Epidermal melanocyte (primary cell): Measurements from ENCODE around the gene IL6ST.
"Not testable (repeated sequence)": the region's sequence is repeated elsewhere in the genome, so short reads cannot be mapped to it uniquely, and the experiment has no call there.

ENCODE experiments used
- DNase-seq: peaks from one replicate; pipeline ENCODE4 v3.0.0; 2011; ENCODE audit warnings: low spot score; ENCODE audit not compliant: insufficient read length

IL6ST gene

GRCh38 chr5:56004874-56005273 lies 10.1 kb upstream of the IL6ST start:
- DNase-seq: no peak

GRCh38 chr5:56003679-56004078 lies 8.9 kb upstream of the IL6ST start:
- no peak for DNase-seq

GRCh38 chr5:56003179-56003578 lies 8.4 kb upstream of the IL6ST start:
- no peak for DNase-seq

- DNase-seq: no peak
Observed at GRCh38 chr5:56002303-56002702, 7.5 kb upstream of the IL6ST start.

GRCh38 chr5:56000221-56000620 lies 5.5 kb upstream of the IL6ST start:
- not testable (repeated sequence) for DNase-seq

- no peak for DNase-seq
Observed at GRCh38 chr5:55998966-55999365, 4.2 kb upstream of the IL6ST start.

GRCh38 chr5:55997742-55998351 lies 3.1 kb upstream of the IL6ST start:
- DNase-seq: no peak

- DNase-seq: peak; percentile 87
Observed at GRCh38 chr5:55994998-55995914, 493 bp upstream of the IL6ST start.

- DNase-seq: no peak
Observed at GRCh38 chr5:55993731-55994494, 850 bp downstream of the IL6ST start.

GRCh38 chr5:55993013-55993412 lies 1.8 kb downstream of the IL6ST start:
- no peak for DNase-seq

GRCh38 chr5:55991768-55992486 lies 2.8 kb downstream of the IL6ST start:
- no peak for DNase-seq

GRCh38 chr5:55990895-55991294 lies 3.9 kb downstream of the IL6ST start:
- not testable (repeated sequence) for DNase-seq

- no peak for DNase-seq
Observed at GRCh38 chr5:55989860-55990259, 4.9 kb downstream of the IL6ST start.

- no peak for DNase-seq
Observed at GRCh38 chr5:55988979-55989638, 5.7 kb downstream of the IL6ST start.

GRCh38 chr5:55988428-55988827 lies 6.3 kb downstream of the IL6ST start:
- not testable (repeated sequence) for DNase-seq

- DNase-seq: no peak
Observed at GRCh38 chr5:55986931-55987330, 7.8 kb downstream of the IL6ST start.

GRCh38 chr5:55985181-55985580 lies 9.6 kb downstream of the IL6ST start:
- no peak for DNase-seq

GRCh38 chr5:55983986-55984385 lies 10.8 kb downstream of the IL6ST start:
- DNase-seq: no peak

GRCh38 chr5:55982957-55983381 lies 11.8 kb downstream of the IL6ST start:
- DNase-seq: no peak

- no peak for DNase-seq
Observed at GRCh38 chr5:55973296-55973695, 21.5 kb downstream of the IL6ST start.

GRCh38 chr5:55969956-55970355 lies 24.8 kb downstream of the IL6ST start:
- no peak for DNase-seq
